ENCODE results near the gene PPP2R5D. TPM values are rescaled to one million over a fixed set of nuclear protein-coding genes. Genes with fewer than 3 reads are reported as not detected.
"Not testable (repeated sequence)": the region's sequence is repeated elsewhere in the genome, so short reads cannot be mapped to it uniquely, and the experiment has no call there.

PPP2R5D gene
- total RNA-seq, 5 donors from 2014 or later (not counting 1 experiment from before 2014, with no cell fraction given): 27.8 to 35.1 (median 33.3) TPM

- no peaks in the 10 kb centered on the region for H3K9me3 ChIP-seq
- CTCF ChIA-PET: interaction anchor here in 1 of 2 donors (0.7 kb wide), 1 partner anchor 26 kb away, joined by 3 read pairs; the partner anchor contains the start of gene PEX6
- WGBS (ENCODE audit: insufficient coverage): 100% methylated on average over 1 of the region's 4 CpGs
- no peaks in the 10 kb centered on the region for H3K4me1 ChIP-seq (ENCODE audit: control insufficient read depth in 1 of 2, extremely low read depth in 1 of 2, insufficient read depth in 2 of 2, low read length in 2 of 2)
- Mint-ChIP-seq H3K4me1 (no peaks in the 10 kb centered on the region), H3K36me3 (peaks cover 2% of the 10 kb centered on the region), H3K27me3 (no peaks in the 10 kb centered on the region), H3K4me3 (no peak overlapping the region), H3K9me3 (no peaks in the 10 kb centered on the region), H3K27ac (no peak overlapping the region)
- no peaks in the 10 kb centered on the region for H3K27me3 ChIP-seq (replicated peaks in 1 of 2; ENCODE audit: control insufficient read depth in 2 of 2, extremely low read depth in 1 of 2, insufficient read depth in 2 of 2, low read length in 1 of 2)
- DNase-seq: no peak
- H3K27ac ChIP-seq (ENCODE audit: low read length): no peak overlapping the region
- no peak overlapping the region for H3K4me3 ChIP-seq (ENCODE audit: control insufficient read depth in 1 of 2, extremely low read depth in 1 of 2, low read length in 1 of 2)
- ATAC-seq (replicated peaks in 1 of 4): no peak
- POLR2A ChIA-PET: no interaction called here
- H3K36me3 ChIP-seq (ENCODE audit: control insufficient read depth in 2 of 2, extremely low read depth in 1 of 2, insufficient read depth in 1 of 2, low read length in 1 of 2): no peaks in the 10 kb centered on the region
These were observed 32.0 kb upstream of the PPP2R5D start for GRCh38 chr6:42952389-42952788.

- H3K4me3 ChIP-seq (ENCODE audit: control insufficient read depth in 1 of 2, extremely low read depth in 1 of 2, low read length in 1 of 2); H3K4me3 Mint-ChIP-seq; H3K9me3 ChIP-seq; H3K36me3 Mint-ChIP-seq; POLR2A ChIA-PET; H3K4me1 ChIP-seq (ENCODE audit: control insufficient read depth in 1 of 2, extremely low read depth in 1 of 2, insufficient read depth in 2 of 2, low read length in 2 of 2); H3K36me3 ChIP-seq (ENCODE audit: control insufficient read depth in 2 of 2, extremely low read depth in 1 of 2, insufficient read depth in 1 of 2, low read length in 1 of 2); H3K27me3 Mint-ChIP-seq; H3K4me1 Mint-ChIP-seq; H3K27me3 ChIP-seq (replicated peaks in 1 of 2; ENCODE audit: control insufficient read depth in 2 of 2, extremely low read depth in 1 of 2, insufficient read depth in 2 of 2, low read length in 1 of 2); H3K9me3 Mint-ChIP-seq; ATAC-seq (replicated peaks in 1 of 4); H3K27ac ChIP-seq (ENCODE audit: low read length); H3K27ac Mint-ChIP-seq; DNase-seq: not testable (repeated sequence)
- CTCF ChIA-PET: interaction anchor here in 1 of 2 donors (0.6 kb wide), 2 partner anchors 9 to 365 kb away, joined by 3 read pairs; no protein-coding TSS in a partner anchor
- no CpG with 5 or more reads among the region's 4 CpGs for WGBS (ENCODE audit: insufficient coverage)
These were observed 30.0 kb upstream of the PPP2R5D start for GRCh38 chr6:42954405-42954804.

- Mint-ChIP-seq H3K36me3 (peaks cover 13% of the 10 kb centered on the region), H3K9me3 (no peaks in the 10 kb centered on the region), H3K27me3 (no peaks in the 10 kb centered on the region), H3K27ac (no peak overlapping the region), H3K4me1 (peaks cover 21 to 25% (median 22%) of the 10 kb centered on the region in 3 donors), H3K4me3 (no peak overlapping the region)
- DNase-seq (no peak), ATAC-seq (replicated peaks in 1 of 4) (no peak)
- Histone ChIP-seq H3K36me3 (ENCODE audit: control insufficient read depth in 2 of 2, extremely low read depth in 1 of 2, insufficient read depth in 1 of 2, low read length in 1 of 2) (peaks cover 4 to 10% of the 10 kb centered on the region in 2 donors), H3K4me3 (ENCODE audit: control insufficient read depth in 1 of 2, extremely low read depth in 1 of 2, low read length in 1 of 2) (no peak overlapping the region), H3K27ac (ENCODE audit: low read length) (no peak overlapping the region), H3K4me1 (ENCODE audit: control insufficient read depth in 1 of 2, extremely low read depth in 1 of 2, insufficient read depth in 2 of 2, low read length in 2 of 2) (peaks cover 2 to 17% of the 10 kb centered on the region in 2 experiments), H3K9me3 (no peaks in the 10 kb centered on the region), H3K27me3 (replicated peaks in 1 of 2; ENCODE audit: control insufficient read depth in 2 of 2, extremely low read depth in 1 of 2, insufficient read depth in 2 of 2, low read length in 1 of 2) (peaks cover 0 to 19% of the 10 kb centered on the region in 2 experiments)
- WGBS (ENCODE audit: insufficient coverage): no CpG with 5 or more reads among the region's 8 CpGs
- POLR2A ChIA-PET: interaction anchor here in 1 of 2 donors (0.6 kb wide), 1 partner anchor 151 kb away, joined by 3 read pairs; no protein-coding TSS in a partner anchor
- CTCF ChIA-PET: interaction anchor here in 1 of 2 donors (0.6 kb wide), 1 partner anchor 47 kb away, joined by 6 read pairs; no protein-coding TSS in a partner anchor
These were observed 26.2 kb upstream of the PPP2R5D start for GRCh38 chr6:42958125-42958524.

- Histone ChIP-seq H3K4me3 (ENCODE audit: control insufficient read depth in 1 of 2, extremely low read depth in 1 of 2, low read length in 1 of 2) (no peak overlapping the region), H3K4me1 (ENCODE audit: control insufficient read depth in 1 of 2, extremely low read depth in 1 of 2, insufficient read depth in 2 of 2, low read length in 2 of 2) (peaks cover 2 to 17% of the 10 kb centered on the region in 2 experiments), H3K27ac (ENCODE audit: low read length) (no peak overlapping the region), H3K9me3 (no peaks in the 10 kb centered on the region), H3K27me3 (replicated peaks in 1 of 2; ENCODE audit: control insufficient read depth in 2 of 2, extremely low read depth in 1 of 2, insufficient read depth in 2 of 2, low read length in 1 of 2) (peaks cover 0 to 19% of the 10 kb centered on the region in 2 experiments), H3K36me3 (ENCODE audit: control insufficient read depth in 2 of 2, extremely low read depth in 1 of 2, insufficient read depth in 1 of 2, low read length in 1 of 2) (peaks cover 6 to 19% of the 10 kb centered on the region in 2 donors)
- Mint-ChIP-seq H3K4me1 (peaks cover 21 to 25% (median 22%) of the 10 kb centered on the region in 3 donors), H3K36me3 (peaks cover 21% of the 10 kb centered on the region), H3K27me3 (no peaks in the 10 kb centered on the region), H3K27ac (no peak overlapping the region), H3K4me3 (peak overlapping the region; percentile 65 to 91 (median 73)), H3K9me3 (no peaks in the 10 kb centered on the region)
- POLR2A ChIA-PET: no interaction called here
- CTCF ChIA-PET: no interaction called here
- DNase-seq (no peak), ATAC-seq (replicated peaks in 1 of 4) (no peak)
- 68% methylated on average over 11 of the region's 13 CpGs for WGBS (ENCODE audit: insufficient coverage)
These were observed 24.5 kb upstream of the PPP2R5D start for GRCh38 chr6:42959917-42960242.

- peaks cover 21 to 25% (median 22%) of the 10 kb centered on the region in 3 donors for H3K4me1 Mint-ChIP-seq
- H3K27me3 Mint-ChIP-seq: no peaks in the 10 kb centered on the region
- H3K9me3 ChIP-seq: no peaks in the 10 kb centered on the region
- H3K36me3 Mint-ChIP-seq: peaks cover 25% of the 10 kb centered on the region
- ATAC-seq (replicated peaks in 1 of 4): peak; percentile 78 to 84 (median 82)
- no peak within 1 kb of the TSS for H3K27ac Mint-ChIP-seq
- H3K36me3 ChIP-seq (ENCODE audit: control insufficient read depth in 2 of 2, extremely low read depth in 1 of 2, insufficient read depth in 1 of 2, low read length in 1 of 2): peaks cover 8 to 25% of the 10 kb centered on the region in 2 donors
- H3K9me3 Mint-ChIP-seq: no peaks in the 10 kb centered on the region
- H3K27ac ChIP-seq (ENCODE audit: low read length): no peak within 1 kb of the TSS
- 17% methylated on average over 61 of the region's 62 CpGs for WGBS (ENCODE audit: insufficient coverage)
- H3K4me3 ChIP-seq (ENCODE audit: control insufficient read depth in 1 of 2, extremely low read depth in 1 of 2, low read length in 1 of 2): peak within 1 kb of the TSS; percentile 38 to 64
- H3K4me1 ChIP-seq (ENCODE audit: control insufficient read depth in 1 of 2, extremely low read depth in 1 of 2, insufficient read depth in 2 of 2, low read length in 2 of 2): peaks cover 2 to 17% of the 10 kb centered on the region in 2 experiments
- H3K4me3 Mint-ChIP-seq: peak within 1 kb of the TSS; percentile 65 to 91 (median 73)
- POLR2A ChIA-PET: no interaction called here
- DNase-seq: peak in 17 of 35 experiments; percentile 9 to 49 (median 28)
- peaks cover 0 to 19% of the 10 kb centered on the region in 2 experiments for H3K27me3 ChIP-seq (replicated peaks in 1 of 2; ENCODE audit: control insufficient read depth in 2 of 2, extremely low read depth in 1 of 2, insufficient read depth in 2 of 2, low read length in 1 of 2)
- CTCF ChIA-PET: interaction anchor here in 1 of 2 donors (0.6 kb wide), 1 partner anchor 48 kb away, joined by 4 read pairs; no protein-coding TSS in a partner anchor
These were observed 23.9 kb upstream of the PPP2R5D start, which contains the start of gene GNMT for GRCh38 chr6:42960243-42961019. TSS of gene GNMT (plus strand) at chr6:42960754. CDS start at chr6:42960768, 14 bp downstream.

- Mint-ChIP-seq H3K36me3 (peaks cover 27% of the 10 kb centered on the region), H3K27me3 (no peaks in the 10 kb centered on the region), H3K4me3 (peak overlapping the region; percentile 65 to 91 (median 73)), H3K4me1 (peaks cover 21 to 25% (median 22%) of the 10 kb centered on the region in 3 donors), H3K9me3 (no peaks in the 10 kb centered on the region), H3K27ac (no peak overlapping the region)
- H3K4me1 ChIP-seq (ENCODE audit: control insufficient read depth in 1 of 2, extremely low read depth in 1 of 2, insufficient read depth in 2 of 2, low read length in 2 of 2): peaks cover 2 to 17% of the 10 kb centered on the region in 2 experiments
- WGBS (ENCODE audit: insufficient coverage): 34% methylated on average over 9 of the region's 15 CpGs
- DNase-seq (no peak), ATAC-seq (replicated peaks in 1 of 4) (no peak)
- CTCF ChIA-PET: interaction anchor here in 1 of 2 donors (0.6 kb wide), 1 partner anchor 48 kb away, joined by 4 read pairs; no protein-coding TSS in a partner anchor
- H3K36me3 ChIP-seq (ENCODE audit: control insufficient read depth in 2 of 2, extremely low read depth in 1 of 2, insufficient read depth in 1 of 2, low read length in 1 of 2): peaks cover 8 to 30% of the 10 kb centered on the region in 2 donors
- peaks cover 0 to 19% of the 10 kb centered on the region in 2 experiments for H3K27me3 ChIP-seq (replicated peaks in 1 of 2; ENCODE audit: control insufficient read depth in 2 of 2, extremely low read depth in 1 of 2, insufficient read depth in 2 of 2, low read length in 1 of 2)
- no peak overlapping the region for H3K27ac ChIP-seq (ENCODE audit: low read length)
- H3K4me3 ChIP-seq (ENCODE audit: control insufficient read depth in 1 of 2, extremely low read depth in 1 of 2, low read length in 1 of 2): peak overlapping the region; percentile 38 to 64
- H3K9me3 ChIP-seq: no peaks in the 10 kb centered on the region
- POLR2A ChIA-PET: interaction anchor here in 1 of 2 donors (0.6 kb wide), 1 partner anchor 43 kb away, joined by 3 read pairs; no protein-coding TSS in a partner anchor
These were observed 23.3 kb upstream of the PPP2R5D start for GRCh38 chr6:42961020-42961470.

All from T-cell (primary cell).